Calu3 (cell line): ENCODE measurements around the gene TRIOBP. TPM values are rescaled to one million over a fixed set of nuclear protein-coding genes. Genes with fewer than 3 reads are reported as not detected.

Experiments
- BruUV-seq: library from RNA; stranded (reverse); fragments of 400-500 nt; replicated peaks from 2 replicates; lab custom pipeline; 2021; lab: Mats Ljungman, UMichigan
- CTCF ChIA-PET: fragments of 300-600 bp; sonication (Branson Sonifier 250); formaldehyde crosslinking; loops from one replicate; lab custom pipeline; 2022; ENCODE audit warnings: antibody characterized with exemption; lab: Charles Lee
- DNase-seq: peaks from one replicate; pipeline ENCODE4 v3.0.0; 2022
- H3K27ac Mint-ChIP-seq: one replicate; pipeline ENCODE4 v1.8.0; 2022; ENCODE audit warnings: mixed read lengths; ENCODE audit not compliant: unreplicated experiment
- H3K27me3 Mint-ChIP-seq: one replicate; pipeline ENCODE4 v1.8.0; 2022; ENCODE audit warnings: mixed read lengths; ENCODE audit not compliant: unreplicated experiment
- H3K36me3 Mint-ChIP-seq: one replicate; pipeline ENCODE4 v1.8.0; 2022; ENCODE audit warnings: mild to moderate bottlenecking, moderate library complexity, mixed read lengths; ENCODE audit not compliant: insufficient read depth, unreplicated experiment
- H3K4me1 Mint-ChIP-seq: one replicate; pipeline ENCODE4 v1.8.0; 2022; ENCODE audit warnings: mild to moderate bottlenecking, low read depth, mixed read lengths; ENCODE audit not compliant: unreplicated experiment
- H3K4me3 Mint-ChIP-seq: one replicate; pipeline ENCODE4 v1.8.0; 2022; ENCODE audit warnings: mild to moderate bottlenecking, low read depth, moderate library complexity, mixed read lengths; ENCODE audit not compliant: unreplicated experiment
- H3K9me3 Mint-ChIP-seq: one replicate; pipeline ENCODE4 v1.8.0; 2022; ENCODE audit warnings: low read depth, mixed read lengths; ENCODE audit not compliant: unreplicated experiment
- intact Hi-C: fragments of 100-400 bp; cut with micrococcal nuclease; formaldehyde crosslinking; loops from one replicate; pipeline ENCODE4 v1.10.0; 2022; ENCODE audit not compliant: unreplicated experiment
- total RNA-seq: library from RNA; stranded (reverse); gene quantifications from 2 replicates; pipeline ENCODE4 v1.2.3, GENCODE V29; 2022
- TF ChIP-seq, protein P1 (sequence below): fragments of 200-600 bp; IDR thresholded peaks from one replicate; pipeline ENCODE4 v1.8.0; 2022; ENCODE audit warnings: antibody characterized with exemption; ENCODE audit not compliant: unreplicated experiment

The TRIOBP gene
- total RNA-seq, 1 experiment from 2014 or later = 85.3 TPM

DNA sequence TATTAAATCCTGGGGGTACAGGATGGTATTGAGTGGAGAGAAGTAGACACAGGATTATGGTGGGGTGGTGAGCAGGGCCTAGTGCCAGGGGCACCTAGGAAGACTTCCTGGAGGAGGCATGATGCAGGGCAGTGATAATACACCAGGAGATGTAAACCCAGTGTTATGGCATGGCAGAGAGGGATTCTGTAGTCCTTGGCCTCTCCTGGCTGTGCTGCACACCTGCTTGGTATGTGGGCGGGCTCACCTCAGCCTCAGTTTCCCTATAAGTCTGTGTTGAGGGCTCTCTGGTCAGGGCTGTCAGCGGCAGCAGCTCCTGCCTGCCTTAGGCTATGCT is 36.2 kb upstream of the TRIOBP start:
- Mint-ChIP-seq H3K4me1 (peaks cover 40% of the 10 kb centered on the region), H3K27me3 (no peaks in the 10 kb centered on the region), H3K9me3 (no peaks in the 10 kb centered on the region), H3K27ac (no peak overlapping the region), H3K36me3 (peaks cover 36% of the 10 kb centered on the region), H3K4me3 (no peak overlapping the region)
- TF ChIP-seq, protein P1, sequence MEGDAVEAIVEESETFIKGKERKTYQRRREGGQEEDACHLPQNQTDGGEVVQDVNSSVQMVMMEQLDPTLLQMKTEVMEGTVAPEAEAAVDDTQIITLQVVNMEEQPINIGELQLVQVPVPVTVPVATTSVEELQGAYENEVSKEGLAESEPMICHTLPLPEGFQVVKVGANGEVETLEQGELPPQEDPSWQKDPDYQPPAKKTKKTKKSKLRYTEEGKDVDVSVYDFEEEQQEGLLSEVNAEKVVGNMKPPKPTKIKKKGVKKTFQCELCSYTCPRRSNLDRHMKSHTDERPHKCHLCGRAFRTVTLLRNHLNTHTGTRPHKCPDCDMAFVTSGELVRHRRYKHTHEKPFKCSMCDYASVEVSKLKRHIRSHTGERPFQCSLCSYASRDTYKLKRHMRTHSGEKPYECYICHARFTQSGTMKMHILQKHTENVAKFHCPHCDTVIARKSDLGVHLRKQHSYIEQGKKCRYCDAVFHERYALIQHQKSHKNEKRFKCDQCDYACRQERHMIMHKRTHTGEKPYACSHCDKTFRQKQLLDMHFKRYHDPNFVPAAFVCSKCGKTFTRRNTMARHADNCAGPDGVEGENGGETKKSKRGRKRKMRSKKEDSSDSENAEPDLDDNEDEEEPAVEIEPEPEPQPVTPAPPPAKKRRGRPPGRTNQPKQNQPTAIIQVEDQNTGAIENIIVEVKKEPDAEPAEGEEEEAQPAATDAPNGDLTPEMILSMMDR = no peak
- CTCF ChIA-PET = interaction anchor here (0.8 to 1.8 kb wide), 3 partner anchors 17 to 54 kb away, joined by 3 to 13 read pairs (median 4); no protein-coding TSS in a partner anchor
- BruUV-seq = no TSS peak
- intact Hi-C loops = no loop called here
- no peak for DNase-seq

- H3K36me3 Mint-ChIP-seq = peaks cover 42% of the 10 kb centered on the region
- TSS peak; percentile 10 for BruUV-seq
These were observed 35.5 kb upstream of the TRIOBP start for GRCh38 chr22:37661160-37661924.

DNA sequence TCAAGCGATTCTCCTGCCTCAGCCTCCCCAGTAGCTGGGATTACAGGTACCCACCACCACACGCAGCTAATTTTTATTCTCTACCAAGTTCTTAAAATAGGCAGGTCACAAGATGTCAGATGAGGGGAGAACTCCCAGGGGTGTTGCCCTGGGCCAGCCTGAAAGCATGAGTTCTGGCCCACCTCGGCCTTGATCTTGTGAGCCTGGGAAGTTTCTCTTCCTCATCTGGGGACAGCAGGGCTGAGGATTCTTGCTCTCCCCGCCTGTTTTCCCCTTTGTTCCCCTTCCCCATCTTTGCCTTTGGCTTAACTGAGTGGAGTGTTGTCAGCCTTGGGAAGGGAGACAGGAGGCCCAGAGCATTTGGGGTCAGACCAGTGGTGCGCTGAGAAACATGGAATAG is 34.8 kb upstream of the TRIOBP start:
- TF ChIP-seq, protein P1 = no peak
- Mint-ChIP-seq H3K27me3 (no peaks in the 10 kb centered on the region), H3K27ac (no peak overlapping the region), H3K4me3 (no peak overlapping the region), H3K9me3 (no peaks in the 10 kb centered on the region), H3K4me1 (peaks cover 40% of the 10 kb centered on the region), H3K36me3 (peaks cover 49% of the 10 kb centered on the region)
- CTCF ChIA-PET = interaction anchor here (0.5 to 1.8 kb wide), 5 partner anchors 13 to 801 kb away, joined by 3 to 13 read pairs (median 4); no protein-coding TSS in a partner anchor
- no peak for DNase-seq
- no TSS peak for BruUV-seq
- intact Hi-C loops = no loop called here

More at GRCh38 chr22:37661160-37661924, 35.5 kb upstream of the TRIOBP start:
- DNase-seq = no peak
- TF ChIP-seq, protein P1 = no peak
- CTCF ChIA-PET = interaction anchor here (0.5 to 1.8 kb wide), 7 partner anchors 13 to 801 kb away, joined by 3 to 13 read pairs (median 4); no protein-coding TSS in a partner anchor
- intact Hi-C loops = no loop called here
- no peaks in the 10 kb centered on the region for H3K9me3 Mint-ChIP-seq
- H3K4me3 Mint-ChIP-seq = no peak overlapping the region
- no peaks in the 10 kb centered on the region for H3K27me3 Mint-ChIP-seq
- peaks cover 40% of the 10 kb centered on the region for H3K4me1 Mint-ChIP-seq
- no peak overlapping the region for H3K27ac Mint-ChIP-seq

DNA sequence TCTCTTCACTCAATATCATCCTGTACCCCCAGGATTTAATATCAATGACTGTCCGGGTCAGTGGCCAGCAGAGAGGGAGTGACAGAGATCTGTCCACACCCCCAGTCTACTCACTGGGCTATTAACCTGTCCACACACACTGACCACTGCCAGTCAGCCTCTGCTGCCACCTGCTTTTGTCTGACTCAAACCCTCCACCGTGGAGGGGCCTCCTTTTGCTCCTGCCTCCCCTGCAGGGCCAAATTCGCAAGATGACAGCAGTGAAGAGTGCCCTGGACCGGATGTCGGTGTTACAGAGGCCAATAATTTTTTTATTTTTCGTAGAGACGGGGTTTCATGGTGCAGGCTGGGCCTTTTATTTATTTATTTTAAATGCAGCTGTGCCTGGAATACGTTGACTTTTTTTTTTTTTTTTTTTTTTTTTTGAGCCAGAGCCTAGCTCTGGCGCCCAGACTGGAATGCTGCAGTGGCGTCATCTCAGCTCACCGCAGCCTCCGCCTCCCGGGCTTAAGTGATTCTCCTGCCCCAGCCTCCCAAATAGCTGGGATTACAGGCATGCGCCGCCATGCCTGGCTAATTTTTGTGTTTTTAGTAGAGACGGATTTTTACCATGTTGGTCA is 33.2 kb upstream of the TRIOBP start:
- Mint-ChIP-seq H3K27ac (no peak overlapping the region), H3K4me1 (peaks cover 31% of the 10 kb centered on the region), H3K4me3 (no peak overlapping the region), H3K9me3 (no peaks in the 10 kb centered on the region), H3K36me3 (peaks cover 37% of the 10 kb centered on the region), H3K27me3 (no peaks in the 10 kb centered on the region)
- DNase-seq = no peak
- intact Hi-C loops = no loop called here
- BruUV-seq = no TSS peak
- TF ChIP-seq, protein P1 = no peak
- CTCF ChIA-PET = no interaction called here
